Neutrophil (primary cell): Measurements from ENCODE around the gene CA9.

Source experiments
- H3K27ac ChIP-seq: fragments of 200-600 bp; sonication (generic); 2 replicates; pipeline ENCODE4 v1.5.1; 2016; ENCODE audit warnings: mild to moderate bottlenecking, moderate library complexity
- H3K27me3 ChIP-seq: fragments of 200-600 bp; sonication (generic); 2 replicates; pipeline ENCODE4 v1.6.0; 2016; ENCODE audit warnings: mild to moderate bottlenecking
- H3K36me3 ChIP-seq: fragments of 200-600 bp; sonication (generic); 2 replicates; pipeline ENCODE4 v1.5.1; 2017
- H3K4me1 ChIP-seq, 2 experiments: fragments of 200-600 bp in 1 of 2; sonication (generic) in 1 of 2; 1 replicate in 1 of 2; 2 replicates in 1 of 2; pipeline versions ENCODE4 v1.5.1 to v1.6.1; 2013 to 2016; ENCODE audit warnings: low read depth in 1 of 2, low read length in 1 of 2, mild to moderate bottlenecking in 1 of 2, moderate library complexity in 1 of 2; ENCODE audit not compliant: control insufficient read depth in 1 of 2, insufficient read depth in 1 of 2
- H3K4me3 ChIP-seq, 2 experiments: fragments of 200-600 bp in 1 of 2; sonication (generic) in 1 of 2; 1 replicate in 1 of 2; 2 replicates in 1 of 2; pipeline ENCODE4 v1.5.1; 2013 to 2016; ENCODE audit warnings: low read depth in 1 of 2, low read length in 1 of 2, mild to moderate bottlenecking in 1 of 2, moderate library complexity in 1 of 2
- H3K9me3 ChIP-seq: fragments of 200-600 bp; sonication (generic); 2 replicates; pipeline ENCODE4 v1.5.1; 2016
- CTCF ChIP-seq: fragments of 200-600 bp; sonication (generic); IDR thresholded peaks from 2 replicates; pipeline ENCODE4 v1.5.1; 2016; ENCODE audit warnings: antibody characterized with exemption

Gene CA9

DNA sequence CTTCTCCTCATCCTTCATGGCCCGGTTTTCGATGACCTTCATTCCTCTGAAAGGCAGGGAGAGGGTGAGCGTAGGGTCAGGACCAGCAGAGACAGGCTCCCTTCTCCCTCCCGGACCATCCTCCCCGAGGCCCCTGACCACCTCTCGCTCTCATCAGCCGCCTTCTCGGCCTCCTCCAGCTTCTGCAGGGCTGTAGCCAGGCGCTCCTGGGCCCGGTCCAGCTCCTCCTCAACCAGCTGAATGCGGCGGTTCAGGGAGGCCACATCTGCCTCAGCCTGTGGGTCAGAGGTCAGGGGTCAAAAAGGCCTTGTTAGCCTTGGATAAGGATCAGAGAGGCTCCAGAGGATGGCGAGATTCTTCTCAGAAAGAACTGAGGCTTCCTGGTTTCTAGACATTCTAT lies 11.8 kb downstream of the CA9 start:
- Histone ChIP-seq H3K36me3 (no peaks in the 10 kb centered on the region), H3K27me3 (peaks cover 26% of the 10 kb centered on the region), H3K4me1 (peaks cover 5 to 10% of the 10 kb centered on the region in 2 experiments), H3K4me3 (no peak overlapping the region), H3K27ac (no peak overlapping the region), H3K9me3 (no peaks in the 10 kb centered on the region)
- no peak for TF ChIP-seq CTCF

DNA sequence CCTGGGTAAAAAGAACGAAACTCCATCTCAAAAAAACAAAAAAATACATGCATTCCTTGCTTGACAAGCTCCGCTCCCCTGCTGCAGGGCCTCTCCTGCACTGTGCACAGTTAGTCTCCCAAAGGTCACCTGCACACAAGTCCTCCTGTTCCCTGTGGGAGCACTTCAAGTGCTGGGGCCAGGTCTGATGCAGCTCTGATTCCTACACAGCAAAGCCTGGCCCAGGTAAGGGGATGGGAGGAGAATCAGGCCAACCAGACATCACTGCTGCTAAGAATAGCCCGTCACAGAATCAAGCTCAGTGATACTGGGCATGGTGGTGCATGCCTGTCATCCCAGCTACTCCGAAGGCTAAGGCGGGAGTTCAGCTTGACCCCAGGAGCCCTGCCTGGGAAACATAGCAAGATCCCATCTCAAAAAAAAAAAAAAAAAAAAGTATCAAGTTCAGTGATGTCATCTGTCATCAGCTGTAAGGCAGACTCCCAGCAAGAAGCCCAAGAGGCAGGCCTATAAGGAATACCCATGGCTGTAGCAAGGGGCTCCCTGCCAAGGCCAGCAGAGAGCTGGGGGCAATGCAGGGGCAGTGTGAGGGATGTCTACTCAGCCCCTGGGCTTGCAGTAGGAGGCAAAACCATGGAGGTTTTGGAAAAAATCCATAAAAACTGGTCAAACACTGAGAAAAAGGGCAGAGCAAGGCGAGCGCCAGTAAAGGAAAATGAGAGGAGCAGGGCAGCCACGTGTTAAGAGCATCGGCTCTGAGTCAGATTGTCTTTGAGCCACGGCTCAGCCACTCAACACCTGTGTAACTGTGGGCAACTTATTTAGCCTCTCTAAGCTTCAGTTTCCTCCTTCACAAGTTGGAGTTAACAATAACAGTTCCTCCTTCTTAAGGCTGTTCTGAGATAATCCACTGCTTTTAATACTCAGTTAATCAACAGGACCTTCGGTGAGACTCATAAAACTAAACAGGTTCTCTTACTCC lies 12.8 kb downstream of the CA9 start:
- H3K4me1 ChIP-seq, result peaks cover 10 to 16% of the 10 kb centered on the region in 2 experiments
- H3K27me3 ChIP-seq, result peaks cover 27% of the 10 kb centered on the region
- H3K27ac ChIP-seq, result no peak overlapping the region
- no peaks in the 10 kb centered on the region for H3K9me3 ChIP-seq
- no peak for TF ChIP-seq CTCF
- H3K36me3 ChIP-seq, result no peaks in the 10 kb centered on the region
- H3K4me3 ChIP-seq, result no peak overlapping the region

DNA sequence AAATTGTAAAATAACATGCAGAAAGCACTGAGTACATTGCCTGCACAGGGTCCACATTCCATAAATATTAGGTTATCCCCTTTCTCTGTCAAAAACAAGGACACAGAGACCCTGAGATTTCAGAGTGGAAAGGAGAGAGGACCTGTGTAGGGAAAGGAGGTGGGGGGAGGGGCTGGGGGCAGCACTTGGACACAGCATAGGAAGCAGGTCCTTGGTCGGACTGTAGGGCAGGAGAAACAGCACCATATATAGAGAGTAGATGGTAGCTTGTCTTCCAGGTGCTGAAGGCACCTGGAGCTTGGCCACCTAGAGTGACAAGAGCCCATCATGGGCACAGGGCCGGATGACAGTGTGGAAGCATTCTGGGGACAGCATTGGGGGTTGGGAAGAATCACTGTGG lies 13.6 kb downstream of the CA9 start:
- no peak overlapping the region for H3K27ac ChIP-seq

DNA sequence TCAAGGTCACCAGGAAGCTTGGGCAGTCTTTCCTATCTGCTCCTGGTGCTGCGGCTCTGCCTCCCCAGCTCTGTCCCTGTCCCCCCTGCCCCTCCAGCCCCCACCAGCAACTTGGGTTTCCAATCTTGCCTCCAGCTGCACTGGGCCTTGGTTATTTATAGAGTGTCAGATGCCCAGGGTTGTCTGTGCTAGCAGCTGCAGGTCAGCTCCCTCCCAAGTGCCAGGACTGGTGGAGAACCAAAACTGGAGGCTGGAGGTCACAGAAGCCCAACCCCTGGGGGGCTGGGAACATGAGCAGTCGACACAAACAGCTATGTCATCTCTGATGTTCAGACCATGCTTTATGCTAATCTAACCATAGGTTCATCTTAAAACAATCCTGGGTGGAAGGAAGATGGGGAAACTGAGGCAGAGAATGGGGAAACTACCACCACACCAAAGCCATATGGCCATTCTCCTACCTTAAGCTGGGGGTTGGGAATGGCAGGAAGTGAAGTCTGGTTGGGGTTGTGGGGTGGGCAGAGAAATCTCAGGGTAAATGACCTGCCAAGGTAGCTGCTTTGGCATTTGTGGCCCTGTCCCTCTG lies 14.3 kb downstream of the CA9 start:
- Histone ChIP-seq H3K4me3 (no peak overlapping the region), H3K4me1 (peaks cover 10 to 16% of the 10 kb centered on the region in 2 experiments), H3K27ac (no peak overlapping the region), H3K9me3 (no peaks in the 10 kb centered on the region), H3K27me3 (peaks cover 27% of the 10 kb centered on the region), H3K36me3 (no peaks in the 10 kb centered on the region)
- no peak for TF ChIP-seq CTCF

More for the DNA sequence above, 13.6 kb downstream of the CA9 start:
- no peak for TF ChIP-seq CTCF
- H3K27me3 ChIP-seq, result peaks cover 27% of the 10 kb centered on the region
- no peaks in the 10 kb centered on the region for H3K9me3 ChIP-seq
- peaks cover 10 to 16% of the 10 kb centered on the region in 2 experiments for H3K4me1 ChIP-seq
- no peaks in the 10 kb centered on the region for H3K36me3 ChIP-seq
- H3K4me3 ChIP-seq, result no peak overlapping the region

GRCh38 chr9:35688558-35689541 lies 15.1 kb downstream of the CA9 start:
- peaks cover 27% of the 10 kb centered on the region for H3K27me3 ChIP-seq
- H3K4me1 ChIP-seq, result peaks cover 10 to 16% of the 10 kb centered on the region in 2 experiments
- H3K4me3 ChIP-seq, result no peak overlapping the region
- no peaks in the 10 kb centered on the region for H3K36me3 ChIP-seq
- no peaks in the 10 kb centered on the region for H3K9me3 ChIP-seq
- TF ChIP-seq CTCF, result no peak
- H3K27ac ChIP-seq, result no peak overlapping the region
